ENCODE data around the gene DPP6.

DPP6 gene

DNA sequence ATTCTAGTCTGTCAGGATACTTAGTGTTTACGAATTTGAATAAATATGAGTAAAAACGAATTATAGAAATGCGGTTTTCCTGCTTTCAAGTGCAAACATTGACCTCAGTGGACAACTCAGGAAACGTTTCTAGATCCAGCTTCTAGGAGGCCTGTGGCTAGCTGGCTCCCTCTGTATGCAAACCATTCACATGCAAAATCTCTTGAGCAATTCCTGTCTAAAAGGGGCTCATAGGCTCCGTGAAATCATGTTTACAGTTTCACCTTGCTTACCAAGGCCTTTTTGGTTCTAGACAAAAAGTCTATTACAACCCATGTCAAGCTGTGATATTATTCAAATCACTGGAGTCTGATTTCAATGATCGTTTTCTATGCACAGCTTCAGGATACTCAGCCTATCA, 364.5 kb downstream of the DPP6 start:
- H3K36me3 ChIP-seq (ENCODE audit: control insufficient read depth in 1 of 2, insufficient read depth in 2 of 2, low read length in 2 of 2) = no peaks in the 10 kb centered on the region
- H3K4me3 ChIP-seq (ENCODE audit: low read depth in 1 of 2, low read length in 2 of 2) = no peak overlapping the region
- H3K4me1 ChIP-seq (ENCODE audit: control insufficient read depth in 1 of 2, insufficient read depth in 2 of 2, low read length in 2 of 2) = no peaks in the 10 kb centered on the region
- H3K9ac ChIP-seq (ENCODE audit: low read depth in 1 of 2, low read length in 2 of 2) = no peak overlapping the region
- H3K27ac ChIP-seq (ENCODE audit: low read depth, low read length) = no peak overlapping the region
- H3K9me3 ChIP-seq (ENCODE audit: control insufficient read depth in 1 of 2, low read length in 2 of 2) = peaks cover 17 to 21% of the 10 kb centered on the region in 2 donors
- H3K27me3 ChIP-seq (ENCODE audit: control insufficient read depth in 1 of 2, insufficient read depth in 2 of 2, low read length in 2 of 2) = no peaks in the 10 kb centered on the region

DNA sequence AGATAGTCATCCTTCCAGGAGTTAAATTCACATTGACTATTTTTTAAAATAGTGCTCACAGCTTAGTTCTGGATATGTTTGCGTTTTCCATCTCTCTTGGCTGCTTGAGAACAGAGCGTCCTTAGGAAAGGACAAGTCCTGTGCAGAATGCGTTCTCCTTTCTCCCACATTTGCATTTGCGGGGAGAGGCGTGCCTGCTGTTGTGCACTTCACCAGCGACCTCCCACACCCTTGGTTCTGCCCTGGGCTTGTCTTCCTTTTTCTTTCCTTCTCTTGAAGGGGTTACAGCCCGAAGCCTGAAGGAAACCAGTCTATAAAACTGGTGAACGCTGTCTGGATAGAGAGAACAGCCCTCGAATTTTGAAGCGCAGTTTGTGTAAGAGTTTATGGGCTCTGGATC, 367.1 kb downstream of the DPP6 start:
- Histone ChIP-seq H3K4me3 (ENCODE audit: low read depth in 1 of 2, low read length in 2 of 2) (no peak overlapping the region), H3K36me3 (ENCODE audit: control insufficient read depth in 1 of 2, insufficient read depth in 2 of 2, low read length in 2 of 2) (no peaks in the 10 kb centered on the region)

DNA sequence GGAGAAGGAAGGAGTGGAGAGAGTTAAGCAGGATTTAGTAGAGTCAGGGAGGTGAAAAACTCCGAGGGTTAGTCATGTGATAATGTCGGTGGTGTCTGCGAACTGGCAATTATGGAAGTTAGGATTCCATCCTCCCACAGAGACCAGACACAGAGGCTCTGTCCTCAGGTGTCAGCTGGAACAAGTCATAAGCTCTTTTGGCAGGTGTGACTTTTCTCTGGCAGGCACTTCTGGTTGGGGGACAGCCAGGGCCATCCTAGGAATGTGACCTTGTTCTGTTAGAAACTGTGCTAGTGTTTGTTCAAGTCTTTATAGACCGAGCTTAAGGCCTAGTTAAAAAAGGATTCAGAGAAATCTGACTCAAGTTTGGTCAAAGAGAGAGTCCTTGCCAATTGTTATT, 371.0 kb downstream of the DPP6 start:
- no peak overlapping the region for H3K9ac ChIP-seq (ENCODE audit: low read depth in 1 of 2, low read length in 2 of 2)
- H3K4me3 ChIP-seq (ENCODE audit: low read depth in 1 of 2, low read length in 2 of 2) = no peak overlapping the region
- no peaks in the 10 kb centered on the region for H3K4me1 ChIP-seq (ENCODE audit: control insufficient read depth in 1 of 2, insufficient read depth in 2 of 2, low read length in 2 of 2)
- no peaks in the 10 kb centered on the region for H3K36me3 ChIP-seq (ENCODE audit: control insufficient read depth in 1 of 2, insufficient read depth in 2 of 2, low read length in 2 of 2)
- no peak overlapping the region for H3K27ac ChIP-seq (ENCODE audit: low read depth, low read length)
- H3K9me3 ChIP-seq (ENCODE audit: control insufficient read depth in 1 of 2, low read length in 2 of 2) = peaks cover 7 to 19% of the 10 kb centered on the region in 2 donors
- no peaks in the 10 kb centered on the region for H3K27me3 ChIP-seq (ENCODE audit: control insufficient read depth in 1 of 2, insufficient read depth in 2 of 2, low read length in 2 of 2)

More for the DNA sequence above, 367.1 kb downstream of the DPP6 start:
- Histone ChIP-seq H3K27me3 (ENCODE audit: control insufficient read depth in 1 of 2, insufficient read depth in 2 of 2, low read length in 2 of 2) (no peaks in the 10 kb centered on the region), H3K9ac (ENCODE audit: low read depth in 1 of 2, low read length in 2 of 2) (no peak overlapping the region), H3K9me3 (ENCODE audit: control insufficient read depth in 1 of 2, low read length in 2 of 2) (peaks cover 11 to 19% of the 10 kb centered on the region in 2 donors), H3K27ac (ENCODE audit: low read depth, low read length) (no peak overlapping the region), H3K4me1 (ENCODE audit: control insufficient read depth in 1 of 2, insufficient read depth in 2 of 2, low read length in 2 of 2) (no peaks in the 10 kb centered on the region)

DNA sequence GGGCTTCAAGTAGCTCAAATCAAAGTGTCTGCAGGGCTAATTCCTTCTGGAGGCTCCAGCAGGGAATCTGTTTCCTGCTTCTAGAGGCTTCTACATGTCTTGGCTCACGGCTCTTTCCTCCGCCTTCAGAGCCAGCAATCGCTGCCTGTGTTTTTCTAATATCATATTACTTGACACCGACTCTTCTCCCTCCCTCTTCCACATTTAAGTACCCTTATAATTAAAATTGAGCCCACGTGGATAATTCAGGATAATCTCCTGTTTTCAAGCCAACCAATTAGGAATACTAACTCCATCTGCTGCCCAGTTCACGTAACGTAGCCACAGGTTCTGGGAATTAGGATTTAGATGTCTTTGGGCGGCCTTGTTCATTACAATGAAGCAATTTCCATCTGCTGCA, 372.2 kb downstream of the DPP6 start:
- Histone ChIP-seq H3K9me3 (ENCODE audit: control insufficient read depth in 1 of 2, low read length in 2 of 2) (peaks cover 0 to 14% of the 10 kb centered on the region in 2 donors), H3K4me3 (ENCODE audit: low read depth in 1 of 2, low read length in 2 of 2) (no peak overlapping the region), H3K9ac (ENCODE audit: low read depth in 1 of 2, low read length in 2 of 2) (no peak overlapping the region), H3K4me1 (ENCODE audit: control insufficient read depth in 1 of 2, insufficient read depth in 2 of 2, low read length in 2 of 2) (no peaks in the 10 kb centered on the region), H3K36me3 (ENCODE audit: control insufficient read depth in 1 of 2, insufficient read depth in 2 of 2, low read length in 2 of 2) (no peaks in the 10 kb centered on the region), H3K27ac (ENCODE audit: low read depth, low read length) (no peak overlapping the region), H3K27me3 (ENCODE audit: control insufficient read depth in 1 of 2, insufficient read depth in 2 of 2, low read length in 2 of 2) (no peaks in the 10 kb centered on the region)

GRCh38 chr7:154425271-154425670, 373.1 kb downstream of the DPP6 start:
- Histone ChIP-seq H3K4me3 (ENCODE audit: low read depth in 1 of 2, low read length in 2 of 2) (no peak overlapping the region), H3K27me3 (ENCODE audit: control insufficient read depth in 1 of 2, insufficient read depth in 2 of 2, low read length in 2 of 2) (no peaks in the 10 kb centered on the region), H3K4me1 (ENCODE audit: control insufficient read depth in 1 of 2, insufficient read depth in 2 of 2, low read length in 2 of 2) (no peaks in the 10 kb centered on the region), H3K27ac (ENCODE audit: low read depth, low read length) (no peak overlapping the region), H3K9ac (ENCODE audit: low read depth in 1 of 2, low read length in 2 of 2) (no peak overlapping the region), H3K36me3 (ENCODE audit: control insufficient read depth in 1 of 2, insufficient read depth in 2 of 2, low read length in 2 of 2) (no peaks in the 10 kb centered on the region), H3K9me3 (ENCODE audit: control insufficient read depth in 1 of 2, low read length in 2 of 2) (peaks cover 4 to 13% of the 10 kb centered on the region in 2 donors)

DNA sequence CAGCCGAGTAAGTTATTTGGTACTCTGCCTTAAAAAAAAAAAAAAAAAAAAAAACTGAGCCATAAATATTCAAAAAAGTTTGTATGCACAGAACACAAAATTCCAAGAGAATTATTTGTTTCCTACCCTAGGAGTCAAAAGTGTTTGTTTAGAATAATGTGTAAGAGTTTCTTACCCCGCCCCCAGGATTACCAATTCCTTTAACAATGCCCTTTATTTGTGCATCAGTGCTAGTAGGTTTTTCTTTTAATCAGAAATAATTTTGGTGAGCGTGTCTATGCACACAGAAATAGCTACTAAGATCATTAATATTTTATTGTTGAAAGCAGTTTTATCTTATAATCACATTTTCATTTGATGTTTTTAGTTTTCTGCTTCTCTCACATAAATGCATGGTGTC, 374.6 kb downstream of the DPP6 start:
- H3K9me3 ChIP-seq (ENCODE audit: control insufficient read depth in 1 of 2, low read length in 2 of 2) = peaks cover 5 to 11% of the 10 kb centered on the region in 2 donors
- no peak overlapping the region for H3K27ac ChIP-seq (ENCODE audit: low read depth, low read length)
- H3K4me3 ChIP-seq (ENCODE audit: low read depth in 1 of 2, low read length in 2 of 2) = no peak overlapping the region
- no peaks in the 10 kb centered on the region for H3K27me3 ChIP-seq (ENCODE audit: control insufficient read depth in 1 of 2, insufficient read depth in 2 of 2, low read length in 2 of 2)
- H3K9ac ChIP-seq (ENCODE audit: low read depth in 1 of 2, low read length in 2 of 2) = no peak overlapping the region
- H3K4me1 ChIP-seq (ENCODE audit: control insufficient read depth in 1 of 2, insufficient read depth in 2 of 2, low read length in 2 of 2) = no peaks in the 10 kb centered on the region
- H3K36me3 ChIP-seq (ENCODE audit: control insufficient read depth in 1 of 2, insufficient read depth in 2 of 2, low read length in 2 of 2) = no peaks in the 10 kb centered on the region

DNA sequence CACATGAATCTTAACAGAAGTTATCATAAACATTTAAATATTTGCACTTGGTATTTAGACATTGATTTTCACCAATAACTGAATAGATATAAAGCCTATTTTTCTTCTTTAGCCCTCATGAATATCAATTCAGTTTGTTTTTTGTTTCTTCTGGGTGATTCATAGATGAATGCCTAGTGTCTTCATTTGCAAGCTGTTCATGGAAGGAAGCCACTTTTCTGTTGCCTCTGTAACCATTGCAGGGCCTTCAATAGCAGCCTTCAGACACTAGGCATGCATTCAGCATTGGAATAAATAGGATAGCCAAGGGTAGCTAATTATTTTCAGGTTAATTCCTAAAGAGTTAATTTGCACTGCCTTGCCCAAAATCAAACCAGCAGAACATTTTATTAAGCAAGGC, 375.3 kb downstream of the DPP6 start:
- Histone ChIP-seq H3K9me3 (ENCODE audit: control insufficient read depth in 1 of 2, low read length in 2 of 2) (peaks cover 5 to 14% of the 10 kb centered on the region in 2 donors), H3K4me1 (ENCODE audit: control insufficient read depth in 1 of 2, insufficient read depth in 2 of 2, low read length in 2 of 2) (no peaks in the 10 kb centered on the region), H3K27ac (ENCODE audit: low read depth, low read length) (no peak overlapping the region), H3K4me3 (ENCODE audit: low read depth in 1 of 2, low read length in 2 of 2) (no peak overlapping the region), H3K36me3 (ENCODE audit: control insufficient read depth in 1 of 2, insufficient read depth in 2 of 2, low read length in 2 of 2) (no peaks in the 10 kb centered on the region), H3K9ac (ENCODE audit: low read depth in 1 of 2, low read length in 2 of 2) (no peak overlapping the region), H3K27me3 (ENCODE audit: control insufficient read depth in 1 of 2, insufficient read depth in 2 of 2, low read length in 2 of 2) (no peaks in the 10 kb centered on the region)

DNA sequence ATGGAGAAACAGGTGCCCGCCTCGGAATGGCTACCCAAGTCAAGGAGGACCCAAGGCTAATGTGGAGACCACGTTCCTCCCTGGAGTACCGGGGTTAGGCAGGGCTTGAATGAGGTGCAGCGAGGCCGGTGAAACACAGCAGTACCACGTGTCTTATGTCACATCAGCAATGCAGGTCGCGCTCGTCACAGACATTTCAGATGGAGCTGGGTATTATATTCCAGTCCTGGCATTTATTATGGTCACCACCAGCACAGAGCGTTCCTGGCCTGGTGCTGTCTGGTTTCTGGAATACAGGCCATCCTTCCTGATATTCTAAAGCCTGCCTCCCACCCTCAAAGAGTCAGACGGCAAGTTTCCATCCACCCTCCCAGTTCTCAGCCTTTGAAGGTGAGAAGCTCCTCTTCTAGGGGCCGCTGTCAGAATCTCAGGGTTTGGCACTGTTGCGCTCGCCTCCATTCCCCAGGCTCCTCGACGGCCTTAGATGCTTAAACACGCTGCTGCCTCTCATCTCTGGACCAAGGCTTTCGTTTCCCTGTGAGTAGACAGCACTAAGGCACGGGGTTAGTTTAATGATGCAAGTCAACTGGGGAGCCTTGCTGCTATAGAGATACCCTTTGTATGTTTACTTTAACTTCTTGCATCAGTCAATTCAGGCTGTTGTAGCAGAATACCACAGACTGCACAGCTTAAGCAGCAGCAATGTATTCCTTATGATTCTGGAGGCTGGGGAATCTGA, 377.6 kb downstream of the DPP6 start:
- Histone ChIP-seq H3K9me3 (ENCODE audit: control insufficient read depth in 1 of 2, low read length in 2 of 2) (peaks cover 5 to 10% of the 10 kb centered on the region in 2 donors), H3K4me3 (ENCODE audit: low read depth in 1 of 2, low read length in 2 of 2) (no peak overlapping the region), H3K9ac (ENCODE audit: low read depth in 1 of 2, low read length in 2 of 2) (no peak overlapping the region), H3K36me3 (ENCODE audit: control insufficient read depth in 1 of 2, insufficient read depth in 2 of 2, low read length in 2 of 2) (no peaks in the 10 kb centered on the region), H3K27me3 (ENCODE audit: control insufficient read depth in 1 of 2, insufficient read depth in 2 of 2, low read length in 2 of 2) (no peaks in the 10 kb centered on the region), H3K4me1 (ENCODE audit: control insufficient read depth in 1 of 2, insufficient read depth in 2 of 2, low read length in 2 of 2) (no peaks in the 10 kb centered on the region), H3K27ac (ENCODE audit: low read depth, low read length) (no peak overlapping the region)

DNA sequence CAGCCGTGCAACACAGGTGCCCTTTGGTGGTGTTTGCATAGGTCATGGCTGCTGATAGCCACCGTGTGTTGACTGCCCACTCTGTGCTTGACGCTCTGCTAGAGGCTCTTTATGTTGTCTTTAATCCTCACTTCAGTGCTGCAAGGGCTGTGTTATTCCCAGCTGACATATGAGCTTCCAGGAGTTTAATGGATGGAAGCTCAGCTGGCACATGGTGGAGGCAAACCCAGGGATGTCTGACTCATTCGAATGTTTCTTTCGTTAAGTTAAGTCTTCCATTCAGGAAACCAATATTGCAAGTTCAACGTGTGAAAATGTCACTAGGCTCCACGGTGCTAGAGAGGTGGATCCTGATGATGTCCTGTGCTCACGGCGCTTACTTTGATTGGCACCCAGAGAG, 378.4 kb downstream of the DPP6 start:
- Histone ChIP-seq H3K9ac (ENCODE audit: low read depth in 1 of 2, low read length in 2 of 2) (no peak overlapping the region), H3K4me1 (ENCODE audit: control insufficient read depth in 1 of 2, insufficient read depth in 2 of 2, low read length in 2 of 2) (no peaks in the 10 kb centered on the region), H3K27me3 (ENCODE audit: control insufficient read depth in 1 of 2, insufficient read depth in 2 of 2, low read length in 2 of 2) (no peaks in the 10 kb centered on the region), H3K9me3 (ENCODE audit: control insufficient read depth in 1 of 2, low read length in 2 of 2) (peaks cover 5 to 10% of the 10 kb centered on the region in 2 donors), H3K4me3 (ENCODE audit: low read depth in 1 of 2, low read length in 2 of 2) (no peak overlapping the region), H3K27ac (ENCODE audit: low read depth, low read length) (no peak overlapping the region), H3K36me3 (ENCODE audit: control insufficient read depth in 1 of 2, insufficient read depth in 2 of 2, low read length in 2 of 2) (no peaks in the 10 kb centered on the region)

DNA sequence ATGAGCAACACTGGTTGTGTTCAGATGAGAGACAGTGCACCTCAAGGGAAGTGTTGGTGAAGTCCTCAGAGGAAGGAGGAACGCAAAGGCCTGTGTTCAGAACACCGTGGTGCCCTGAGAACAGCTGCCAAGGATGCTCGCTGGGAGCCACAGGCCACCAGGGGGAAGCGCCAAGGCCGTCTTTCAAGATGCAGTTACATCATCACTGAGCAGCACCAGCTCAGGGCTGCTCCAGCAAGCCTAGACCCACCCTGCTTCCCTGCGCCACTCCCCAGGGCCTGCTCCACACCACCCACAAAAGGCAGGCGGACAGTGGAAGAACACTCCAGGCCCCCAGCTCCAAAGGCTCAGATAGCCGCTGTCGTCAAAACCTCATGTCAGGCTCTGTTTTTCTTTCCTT, 378.8 kb downstream of the DPP6 start:
- peaks cover 5 to 10% of the 10 kb centered on the region in 2 donors for H3K9me3 ChIP-seq (ENCODE audit: control insufficient read depth in 1 of 2, low read length in 2 of 2)
- no peak overlapping the region for H3K9ac ChIP-seq (ENCODE audit: low read depth in 1 of 2, low read length in 2 of 2)
- H3K4me1 ChIP-seq (ENCODE audit: control insufficient read depth in 1 of 2, insufficient read depth in 2 of 2, low read length in 2 of 2) = no peaks in the 10 kb centered on the region
- no peak overlapping the region for H3K27ac ChIP-seq (ENCODE audit: low read depth, low read length)
- H3K27me3 ChIP-seq (ENCODE audit: control insufficient read depth in 1 of 2, insufficient read depth in 2 of 2, low read length in 2 of 2) = no peaks in the 10 kb centered on the region
- H3K4me3 ChIP-seq (ENCODE audit: low read depth in 1 of 2, low read length in 2 of 2) = no peak overlapping the region
- H3K36me3 ChIP-seq (ENCODE audit: control insufficient read depth in 1 of 2, insufficient read depth in 2 of 2, low read length in 2 of 2) = no peaks in the 10 kb centered on the region
